Body of pancreas (tissue), 4 donors: Measurements from ENCODE around the gene COL24A1. TPM values are rescaled to one million over a fixed set of nuclear protein-coding genes. Genes with fewer than 3 reads are reported as not detected.

ENCODE experiments used
- ATAC-seq: fragments of 150-250 bp; one replicate; pipeline ENCODE4 v1.9.1; 2016
- DNase-seq, 4 donors: peaks; one replicate each; pipeline ENCODE4 v3.0.0-alpha.2; 2019
- H3K27ac ChIP-seq, 4 donors: fragments of 200-600 bp; sonication (generic); 1 replicate in 3 of 4; 2 replicates in 1 of 4; pipeline versions ENCODE4 v1.5.1 to v1.6.1; 2016 to 2019; ENCODE audit warnings: mild to moderate bottlenecking in 1 of 4, mixed read lengths in 1 of 4, moderate library complexity in 1 of 4
- H3K27me3 ChIP-seq, 2 donors: fragments of 200-600 bp; sonication (generic); one replicate each; pipeline ENCODE4 v1.6.0; 2016; ENCODE audit warnings: mild to moderate bottlenecking in 1 of 2
- H3K36me3 ChIP-seq, 2 donors: fragments of 200-600 bp; sonication (generic); replicated peaks in 1 of 2; 2 replicates each; pipeline ENCODE4 v1.5.1; 2016; ENCODE audit warnings: low read depth in 2 of 2; ENCODE audit not compliant: insufficient read depth in 1 of 2
- H3K4me1 ChIP-seq: fragments of 200-600 bp; sonication (generic); one replicate; pipeline ENCODE4 v1.6.0; 2016
- H3K4me3 ChIP-seq, 2 donors: fragments of 200-600 bp; sonication (generic); 1 replicate in 1 of 2; 2 replicates in 1 of 2; pipeline ENCODE4 v1.5.1; 2016 to 2019
- H3K9me3 ChIP-seq, 3 donors: fragments of 200-600 bp; sonication (generic); 1 replicate in 2 of 3; 2 replicates in 1 of 3; pipeline ENCODE4 v1.5.1; 2016
- CTCF ChIP-seq, 7 experiments: fragments of 450-650 bp in 4 of 7; fragments of 200-600 bp in 3 of 7; sonication (generic) in 3 of 7; IDR thresholded peaks; one replicate each; pipeline ENCODE4 v1.5.1; 2016 to 2019; ENCODE audit warnings: antibody characterized with exemption in 7 of 7
- POLR2A ChIP-seq, 3 donors: fragments of 450-650 bp; IDR thresholded peaks; one replicate each; pipeline ENCODE4 v1.6.1; 2016; ENCODE audit warnings: antibody characterized with exemption in 3 of 3, mild to moderate bottlenecking in 2 of 3
- WGBS, 2 donors: methylation state at CpG; one replicate each; pipeline ENCODE4 v1.1.5; 2017; 5-methylcytosine and 5-hydroxymethylcytosine counted together
- intact Hi-C: fragments of 100-400 bp; cut with DNase I; formaldehyde crosslinking; loops from one replicate; pipeline ENCODE4 v1.15.1; 2023
- total RNA-seq, 2 donors: library from RNA; depleted of rRNA; stranded (reverse); fragments of >200 nt; gene quantifications; one replicate each; pipeline ENCODE4 v1.1.0, GENCODE V29; 2016

The COL24A1 gene
- under 1 TPM in 1 of 2 donors, not detected in 1; under 0.01 TPM for total RNA-seq

DNA sequence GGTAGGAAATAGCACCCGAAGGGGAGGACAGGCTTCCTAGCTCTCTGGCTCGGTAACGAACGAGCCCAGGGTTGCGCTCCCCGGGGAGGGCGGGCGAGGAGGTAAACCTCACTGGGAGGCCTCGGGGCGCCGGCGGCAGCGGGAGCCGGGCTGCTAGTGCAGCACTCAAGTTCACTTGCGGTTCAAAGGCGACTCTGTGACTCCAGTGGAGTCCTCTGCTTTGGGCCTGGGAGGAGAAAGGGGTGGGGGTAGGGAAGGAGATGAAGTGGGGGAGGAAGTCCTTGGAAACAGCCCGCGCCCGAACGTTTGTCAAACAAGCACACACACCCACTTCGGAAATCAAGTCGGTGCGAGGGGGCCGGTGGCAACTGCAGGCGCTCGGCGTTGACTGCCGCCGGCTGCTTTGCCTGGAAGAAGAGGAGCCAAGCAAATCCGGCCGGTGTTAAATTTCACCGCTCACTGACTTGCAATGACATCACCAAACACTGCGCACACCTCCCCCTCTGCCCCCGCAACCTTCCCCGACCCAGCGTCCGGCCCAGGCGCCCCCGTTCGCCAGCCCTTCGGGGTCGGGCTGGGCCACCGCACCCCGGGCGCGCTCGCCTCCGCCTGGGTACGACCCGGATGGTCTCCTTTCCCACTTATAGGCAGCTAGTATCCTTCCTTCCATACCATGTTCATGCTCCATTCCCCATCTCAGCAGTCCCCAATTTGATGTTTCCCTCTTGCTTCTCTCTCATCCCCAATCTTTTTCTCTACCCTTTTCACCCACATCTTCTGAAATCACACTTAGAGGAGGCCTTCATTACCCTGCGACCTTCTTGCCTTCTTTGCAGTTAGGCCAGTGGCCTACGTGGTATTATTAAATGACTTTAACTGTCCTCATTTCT lies at the start of gene COL24A1:
TSS of gene COL24A1 (minus strand) at position 207 of the 890 bp plus-strand sequence. CDS start 376 bp downstream, outside the sequence.
- Histone ChIP-seq H3K36me3 (no peaks in the 10 kb centered on the region), H3K27ac (no peak within 1 kb of the TSS), H3K4me3 (peak within 1 kb of the TSS in 1 of 2 donors; percentile 1), H3K9me3 (no peaks in the 10 kb centered on the region), H3K4me1 (peaks cover 23% of the 10 kb centered on the region), H3K27me3 (peaks cover 0 to 14% of the 10 kb centered on the region in 2 donors)
- no peak for TF ChIP-seq POLR2A (IDR thresholded peaks at IDR 0.05)
- no peak for TF ChIP-seq CTCF (IDR thresholded peaks at IDR 0.05)
- intact Hi-C loops, result no loop called here
- ATAC-seq, result peak; percentile 46
- WGBS, 2 donors, result 10 to 15% methylated on average over 37 to 52 of the region's 52 CpGs
- peak in 3 of 4 donors; percentile 14 to 39 (median 20) for DNase-seq

GRCh38 chr1:86205741-86206140 lies 49.2 kb upstream of the COL24A1 start:
- DNase-seq, result no peak
- intact Hi-C loops, result no loop called here
- TF ChIP-seq POLR2A (IDR thresholded peaks at IDR 0.05) (no peak), CTCF (IDR thresholded peaks at IDR 0.05) (no peak)
- Histone ChIP-seq H3K36me3 (no peaks in the 10 kb centered on the region), H3K27ac (no peak overlapping the region), H3K9me3 (no peaks in the 10 kb centered on the region), H3K4me1 (no peaks in the 10 kb centered on the region), H3K27me3 (no peaks in the 10 kb centered on the region), H3K4me3 (no peak overlapping the region)
- WGBS, 2 donors, result 46 to 48% methylated on average over 3 of the region's 3 CpGs
- ATAC-seq, result no peak

GRCh38 chr1:86202552-86203340 lies 46.2 kb upstream of the COL24A1 start:
- 50 to 64% methylated on average over 4 of the region's 4 CpGs for WGBS, 2 donors
- Histone ChIP-seq H3K36me3 (no peaks in the 10 kb centered on the region), H3K4me1 (no peaks in the 10 kb centered on the region), H3K27me3 (no peaks in the 10 kb centered on the region), H3K9me3 (no peaks in the 10 kb centered on the region), H3K27ac (no peak overlapping the region), H3K4me3 (no peak overlapping the region)
- DNase-seq (no peak), ATAC-seq (no peak)
- TF ChIP-seq CTCF (IDR thresholded peaks at IDR 0.05) (no peak), POLR2A (IDR thresholded peaks at IDR 0.05) (no peak)
- intact Hi-C loops, result no loop called here

GRCh38 chr1:86201311-86201710 lies 44.7 kb upstream of the COL24A1 start:
- WGBS, 2 donors, result 56 to 58% methylated on average over 2 of the region's 2 CpGs
- no peak for ATAC-seq

More at GRCh38 chr1:86201311-86201710, 44.7 kb upstream of the COL24A1 start:
- no peaks in the 10 kb centered on the region for H3K27me3 ChIP-seq
- H3K4me1 ChIP-seq, result no peaks in the 10 kb centered on the region
- TF ChIP-seq CTCF (IDR thresholded peaks at IDR 0.05) (no peak), POLR2A (IDR thresholded peaks at IDR 0.05) (no peak)
- H3K9me3 ChIP-seq, result no peaks in the 10 kb centered on the region
- intact Hi-C loops, result no loop called here
- DNase-seq, result no peak
- no peak overlapping the region for H3K27ac ChIP-seq
- H3K36me3 ChIP-seq, result no peaks in the 10 kb centered on the region
- H3K4me3 ChIP-seq, result no peak overlapping the region
